Aorta (tissue), 5 donors: Measurements from ENCODE around the gene IPO13. TPM values are rescaled to one million over a fixed set of nuclear protein-coding genes. Genes with fewer than 3 reads are reported as not detected.

Experiments used
- ATAC-seq: fragments of 200-7000 bp; cut with Tn5 transposase; one replicate; pipeline ENCODE4 v1.9.1; 2022; ENCODE audit warnings: moderate library complexity; ENCODE audit not compliant: low FRiP score
- DNase-seq, 2 donors: peaks; one replicate each; pipeline ENCODE4 v3.0.0-alpha.2; 2020
- H3K27ac ChIP-seq, 2 donors: one replicate each; pipeline ENCODE4 v1.5.1; 2013; ENCODE audit warnings: low read length in 2 of 2, mild to moderate bottlenecking in 2 of 2, moderate library complexity in 2 of 2, control low read depth in 1 of 2, inconsistent platforms in 1 of 2, low read depth in 1 of 2
- H3K27me3 ChIP-seq, 2 donors: one replicate each; pipeline ENCODE4 v1.6.1; 2013; ENCODE audit warnings: control low read depth in 1 of 2, low read length in 1 of 2, mild to moderate bottlenecking in 1 of 2, moderate library complexity in 1 of 2; ENCODE audit not compliant: insufficient read depth in 2 of 2, control insufficient read depth in 1 of 2
- H3K36me3 ChIP-seq, 2 donors: one replicate each; pipeline ENCODE4 v1.6.1; 2013; ENCODE audit warnings: control low read depth in 1 of 2, low read length in 1 of 2, mild to moderate bottlenecking in 1 of 2; ENCODE audit not compliant: insufficient read depth in 2 of 2, control insufficient read depth in 1 of 2
- H3K4me1 ChIP-seq, 2 donors: one replicate each; pipeline ENCODE4 v1.6.1; 2013; ENCODE audit warnings: low read length in 2 of 2, control low read depth in 1 of 2, mild to moderate bottlenecking in 1 of 2, moderate library complexity in 1 of 2; ENCODE audit not compliant: insufficient read depth in 2 of 2, control insufficient read depth in 1 of 2
- H3K4me3 ChIP-seq, 2 donors: one replicate each; pipeline ENCODE4 v1.5.1; 2013; ENCODE audit warnings: low read length in 2 of 2, control low read depth in 1 of 2, mild to moderate bottlenecking in 1 of 2
- H3K9me3 ChIP-seq: one replicate; pipeline ENCODE4 v1.6.1; 2013; ENCODE audit warnings: mild to moderate bottlenecking, low read length; ENCODE audit not compliant: control insufficient read depth
- WGBS, 2 donors: extraction: QIAGEN DNeasy Blood & Tissue Kit; methylation state at CpG; one replicate each; pipeline ENCODE4 v1.1.7; 2013; 5-methylcytosine and 5-hydroxymethylcytosine counted together
- intact Hi-C, 2 donors: fragments of 100-400 bp; cut with DNase I; formaldehyde crosslinking; loops; one replicate each; pipeline versions ENCODE4 v1.14.2 to v1.15.0; 2022
- polyA plus RNA-seq, 2 donors: library from polyadenylated mRNA; stranded (reverse); fragments of 200-250 nt; gene quantifications; one replicate each; pipeline ENCODE4 v1.2.3, GENCODE V29; 2013
- total RNA-seq, 2 donors: library from RNA; stranded (reverse); fragmentation: NEBNext Ultra II Directional; extraction: Animal tissue kit (Norgen Biotek cat#: 25700); gene quantifications; one replicate each; pipeline ENCODE4 v1.2.1, GENCODE V29; 2021
- donor health status: healthy with polysubstance abuse.
- donor health status: Bipolar disorder and iron deficiency.
- donor health status: DM: no; HTN: no; CAD: no.
- donor health status: DM: no; HTN: no; CAD: no.
- donor health status: DM: yes; HTN: yes; CAD: no.

Gene IPO13
- total and polyA plus RNA-seq, 4 donors, result 9.8 to 29.2 (median 20.9) TPM

DNA sequence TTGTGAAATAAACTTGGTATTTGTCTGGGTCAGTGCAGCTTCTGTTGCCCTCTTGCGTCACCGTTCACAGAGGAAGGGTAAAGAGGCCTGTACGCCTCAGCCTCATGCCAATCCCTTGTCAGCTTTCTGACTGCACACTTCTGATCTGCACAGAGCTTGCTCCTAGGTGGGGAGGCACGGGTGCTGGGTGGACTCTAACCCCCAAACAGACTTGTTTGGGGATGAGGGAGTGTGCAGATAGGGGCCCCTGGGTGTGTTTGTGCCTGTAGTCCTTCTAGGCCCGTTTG, 31.5 kb downstream of the IPO13 start:
- Histone ChIP-seq H3K4me1 (no peaks in the 10 kb centered on the region), H3K27me3 (no peaks in the 10 kb centered on the region), H3K4me3 (no peak overlapping the region), H3K27ac (no peak overlapping the region), H3K36me3 (no peaks in the 10 kb centered on the region), H3K9me3 (no peaks in the 10 kb centered on the region)
- DNase-seq (peak in 1 of 2 donors; percentile 39), ATAC-seq (no peak)
- intact Hi-C loops, result no loop called here
- 66 to 69% methylated on average over 5 of the region's 5 CpGs for WGBS, 2 donors

DNA sequence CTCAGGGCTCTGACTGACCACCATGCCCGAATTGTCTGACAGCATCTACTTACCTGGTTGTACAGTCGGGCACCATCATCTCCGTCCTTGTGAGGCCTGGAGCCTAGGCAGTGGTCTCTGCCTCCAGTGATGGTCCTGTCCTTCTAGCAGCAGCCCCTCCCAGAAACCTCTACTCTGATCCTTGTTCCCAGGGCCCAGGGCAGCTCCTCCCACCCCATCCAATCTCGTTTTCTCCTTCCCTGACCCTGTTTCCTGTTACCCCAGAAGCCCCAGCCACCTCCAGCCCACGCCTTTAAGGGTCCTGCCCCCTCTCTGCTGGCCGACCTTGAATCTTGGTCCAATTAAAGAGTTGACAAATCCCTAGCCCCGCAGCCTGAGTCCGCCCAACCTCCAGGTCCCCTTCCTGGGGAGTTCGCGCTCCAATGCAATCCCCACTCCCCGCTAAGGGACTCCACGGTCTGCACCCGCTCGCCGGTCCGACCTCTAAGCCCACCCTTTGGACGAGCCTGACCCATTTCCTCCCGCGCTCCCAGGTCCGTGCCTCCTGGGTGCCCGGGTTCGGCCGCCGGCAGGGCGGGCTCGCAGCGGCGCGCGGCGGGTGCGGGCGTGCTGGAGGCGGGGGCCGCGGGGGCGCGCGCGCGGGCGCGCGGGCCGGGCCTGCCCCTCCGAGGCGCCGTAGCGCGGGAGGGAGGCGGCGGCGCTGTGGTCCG, 32.0 kb downstream of the IPO13 start, which contains the start of gene B4GALT2:
Gene B4GALT2, plus strand, starts transcription at position 660 of the 710 bp plus-strand sequence. CDS start 1,951 bp downstream, outside the sequence.
- no peak within 1 kb of the TSS for H3K27ac ChIP-seq
- peak within 1 kb of the TSS; percentile 64 for H3K4me3 ChIP-seq
- intact Hi-C loops, result no loop called here
- 4 to 7% methylated on average over 29 to 54 of the region's 54 CpGs for WGBS, 2 donors
- no peaks in the 10 kb centered on the region for H3K4me1 ChIP-seq
- no peaks in the 10 kb centered on the region for H3K36me3 ChIP-seq
- no peaks in the 10 kb centered on the region for H3K27me3 ChIP-seq
- no peaks in the 10 kb centered on the region for H3K9me3 ChIP-seq
- peak; percentile 53 to 85 for DNase-seq
- ATAC-seq, result no peak

DNA sequence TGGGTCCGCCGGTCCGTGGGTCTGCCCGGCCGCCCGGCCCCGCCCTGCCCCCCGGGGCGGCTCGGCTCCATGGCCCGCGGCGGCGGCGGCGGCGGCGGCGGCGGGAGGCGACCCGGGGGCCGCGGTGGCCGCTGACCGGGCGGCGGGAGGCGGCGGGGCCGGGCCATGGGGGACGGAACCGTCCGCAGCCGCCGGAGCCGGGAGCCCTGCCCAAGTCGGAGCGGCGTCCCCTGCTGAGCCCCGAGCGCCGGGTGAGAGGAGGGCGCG, 32.4 kb downstream of the IPO13 start:
- no peaks in the 10 kb centered on the region for H3K27me3 ChIP-seq
- H3K4me1 ChIP-seq, result no peaks in the 10 kb centered on the region
- WGBS, 2 donors, result 1 to 3% methylated on average over 7 to 45 of the region's 45 CpGs

DNA sequence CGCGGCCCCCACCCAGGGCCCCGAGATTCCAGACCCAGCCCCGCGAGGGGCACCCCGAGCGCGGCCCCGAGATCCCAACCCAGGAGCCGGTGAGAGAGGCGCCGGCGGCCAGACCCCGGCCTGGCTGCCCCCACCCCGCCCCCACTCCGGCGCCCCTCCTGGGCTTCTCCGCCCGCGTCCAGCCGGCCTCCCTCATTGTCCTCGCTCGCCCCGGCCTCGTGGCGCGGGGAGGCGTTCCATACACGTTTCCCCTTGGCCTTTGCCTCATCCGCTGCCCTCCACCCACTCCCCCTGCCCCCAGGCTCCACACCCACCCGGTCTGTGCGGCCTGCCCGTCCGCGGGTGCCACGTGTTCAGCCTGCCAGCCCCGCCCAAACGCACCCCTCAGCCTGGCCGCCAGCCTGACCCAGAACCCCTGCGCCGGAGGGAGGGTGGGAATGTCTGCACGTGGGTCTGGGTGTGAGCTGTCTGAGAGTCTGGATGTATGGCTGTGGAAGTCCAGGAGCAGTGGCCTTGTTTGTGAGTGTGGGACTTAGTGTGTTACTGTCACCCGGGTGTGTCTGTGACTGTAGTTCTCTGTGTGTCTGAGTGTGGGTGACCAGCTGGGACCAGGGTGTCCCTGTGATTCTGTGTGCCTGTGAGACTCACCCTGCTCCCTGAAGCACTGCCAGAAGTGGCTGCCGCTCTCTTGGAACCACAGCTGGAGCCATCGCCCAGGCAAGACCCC, 32.9 kb downstream of the IPO13 start:
- Histone ChIP-seq H3K27me3 (no peaks in the 10 kb centered on the region), H3K27ac (no peak overlapping the region), H3K4me3 (peak overlapping the region; percentile 64), H3K4me1 (no peaks in the 10 kb centered on the region), H3K36me3 (no peaks in the 10 kb centered on the region), H3K9me3 (no peaks in the 10 kb centered on the region)
- WGBS, 2 donors, result 1% methylated on average over 39 to 45 of the region's 45 CpGs
- peak; percentile 72 to 85 for DNase-seq
- ATAC-seq, result no peak
- intact Hi-C loops, result no loop called here

More for the DNA sequence above, 32.4 kb downstream of the IPO13 start:
- DNase-seq (no peak), ATAC-seq (no peak)
- intact Hi-C loops, result no loop called here
- Histone ChIP-seq H3K27ac (no peak overlapping the region), H3K4me3 (peak overlapping the region; percentile 64), H3K36me3 (no peaks in the 10 kb centered on the region), H3K9me3 (no peaks in the 10 kb centered on the region)

DNA sequence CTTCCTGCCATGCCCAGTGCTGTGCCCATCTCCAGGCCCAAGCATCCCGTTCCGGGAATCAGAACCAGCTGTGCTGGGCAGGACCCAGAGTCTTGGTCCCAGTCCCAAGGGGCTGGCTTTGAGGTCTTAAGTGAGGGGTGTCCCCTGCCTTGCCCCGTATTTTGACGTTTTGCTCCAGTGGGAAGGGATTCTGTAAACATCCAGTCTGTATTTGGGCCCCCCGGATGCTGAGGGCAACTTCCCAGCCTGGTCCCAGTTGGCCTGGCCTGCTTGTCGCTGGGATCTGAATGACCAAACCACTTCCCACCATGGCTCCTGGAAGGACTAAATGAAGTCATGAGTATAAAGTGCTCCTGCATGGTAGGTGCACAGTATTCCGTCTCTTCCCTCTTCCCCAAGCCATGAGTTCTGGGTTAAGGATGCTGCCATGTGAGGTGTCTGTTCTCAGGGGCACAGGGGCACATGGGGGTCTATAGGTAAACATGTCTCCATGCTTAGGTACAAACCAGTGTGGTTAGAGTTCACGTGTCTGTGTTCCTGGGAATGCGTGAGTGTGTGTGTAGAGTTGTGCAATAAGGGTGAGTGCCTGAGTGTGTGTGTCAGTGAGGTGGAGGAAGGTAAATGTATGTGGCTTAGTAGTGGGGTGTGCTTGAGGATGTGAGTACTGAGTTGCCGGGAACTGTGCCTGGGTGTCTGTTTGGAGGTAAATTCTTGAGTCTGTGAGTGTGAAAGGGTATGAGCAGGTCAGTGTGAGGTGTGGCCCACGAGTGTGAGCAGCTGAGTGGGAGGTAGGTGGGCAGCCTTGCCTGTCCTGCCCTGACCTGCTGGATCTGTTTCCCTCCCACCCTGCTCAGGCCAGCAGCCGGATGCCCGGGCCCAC, 33.7 kb downstream of the IPO13 start:
- 42 to 51% methylated on average over 12 to 13 of the region's 13 CpGs for WGBS, 2 donors
- no peaks in the 10 kb centered on the region for H3K9me3 ChIP-seq
- H3K27me3 ChIP-seq, result no peaks in the 10 kb centered on the region
- intact Hi-C loops, result no loop called here
- ATAC-seq (no peak), DNase-seq (peak in 1 of 2 donors; percentile 45)
- H3K4me3 ChIP-seq, result no peak overlapping the region
- no peak overlapping the region for H3K27ac ChIP-seq
- no peaks in the 10 kb centered on the region for H3K4me1 ChIP-seq
- H3K36me3 ChIP-seq, result no peaks in the 10 kb centered on the region

DNA sequence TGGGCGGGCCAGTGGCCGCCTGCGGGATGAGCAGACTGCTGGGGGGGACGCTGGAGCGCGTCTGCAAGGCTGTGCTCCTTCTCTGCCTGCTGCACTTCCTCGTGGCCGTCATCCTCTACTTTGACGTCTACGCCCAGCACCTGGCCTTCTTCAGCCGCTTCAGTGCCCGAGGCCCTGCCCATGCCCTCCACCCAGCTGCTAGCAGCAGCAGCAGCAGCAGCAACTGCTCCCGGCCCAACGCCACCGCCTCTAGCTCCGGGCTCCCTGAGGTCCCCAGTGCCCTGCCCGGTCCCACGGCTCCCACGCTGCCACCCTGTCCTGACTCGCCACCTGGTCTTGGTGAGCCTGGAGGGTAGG, 34.4 kb downstream of the IPO13 start:
- Histone ChIP-seq H3K4me3 (no peak overlapping the region), H3K9me3 (no peaks in the 10 kb centered on the region), H3K36me3 (no peaks in the 10 kb centered on the region), H3K27me3 (no peaks in the 10 kb centered on the region), H3K4me1 (no peaks in the 10 kb centered on the region), H3K27ac (no peak overlapping the region)
- WGBS, 2 donors, result 88 to 89% methylated on average over 19 to 20 of the region's 20 CpGs
- DNase-seq, result peak; percentile 48 to 75
- intact Hi-C loops, result no loop called here
- no peak for ATAC-seq

DNA sequence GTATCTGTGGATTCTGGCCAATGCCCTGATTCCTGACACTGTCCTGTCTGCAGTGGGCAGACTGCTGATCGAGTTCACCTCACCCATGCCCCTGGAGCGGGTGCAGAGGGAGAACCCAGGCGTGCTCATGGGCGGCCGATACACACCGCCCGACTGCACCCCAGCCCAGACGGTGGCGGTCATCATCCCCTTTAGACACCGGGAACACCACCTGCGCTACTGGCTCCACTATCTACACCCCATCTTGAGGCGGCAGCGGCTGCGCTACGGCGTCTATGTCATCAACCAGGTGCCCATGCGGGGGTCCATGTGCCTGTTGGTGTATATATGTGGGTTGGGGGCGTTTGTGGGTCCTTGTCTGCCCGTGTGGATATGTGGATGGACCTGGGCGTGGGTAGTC, 34.9 kb downstream of the IPO13 start:
- no peak overlapping the region for H3K27ac ChIP-seq
- H3K27me3 ChIP-seq, result no peaks in the 10 kb centered on the region
- DNase-seq, result peak in 1 of 2 donors; percentile 43
- no peaks in the 10 kb centered on the region for H3K9me3 ChIP-seq
- H3K36me3 ChIP-seq, result no peaks in the 10 kb centered on the region
- no peak overlapping the region for H3K4me3 ChIP-seq
- ATAC-seq, result no peak
- WGBS, 2 donors, result 95 to 97% methylated on average over 20 of the region's 20 CpGs
- no peaks in the 10 kb centered on the region for H3K4me1 ChIP-seq
- intact Hi-C loops, result no loop called here

DNA sequence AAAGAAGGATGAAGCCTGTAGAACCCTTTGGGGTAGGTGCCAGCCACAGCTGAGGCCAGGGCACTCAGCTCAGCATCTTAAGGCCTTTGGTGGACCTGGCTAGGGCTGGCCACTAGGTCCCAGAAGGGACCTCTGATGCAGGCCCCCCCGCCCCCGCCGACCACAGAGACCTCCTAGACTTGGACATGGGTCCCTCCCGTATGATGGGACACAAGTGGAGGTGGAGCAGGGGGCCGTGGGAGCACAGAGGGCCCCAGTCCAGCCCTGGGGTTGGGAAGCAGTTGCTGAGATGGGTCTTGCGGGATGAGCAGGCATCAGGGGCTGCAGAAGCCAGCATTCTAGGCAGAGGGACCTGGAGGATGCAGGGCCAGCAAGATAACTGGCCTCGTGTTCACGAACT, 35.5 kb downstream of the IPO13 start:
- Histone ChIP-seq H3K4me3 (no peak overlapping the region), H3K27ac (no peak overlapping the region), H3K36me3 (no peaks in the 10 kb centered on the region), H3K4me1 (no peaks in the 10 kb centered on the region), H3K9me3 (no peaks in the 10 kb centered on the region), H3K27me3 (no peaks in the 10 kb centered on the region)
- ATAC-seq, result no peak
- WGBS, 2 donors, result 85 to 91% methylated on average over 8 of the region's 8 CpGs
- intact Hi-C loops, result no loop called here
- no peak for DNase-seq
